Nephron progenitor cell (in vitro differentiated cells): ENCODE results near the gene RAP1B.

ENCODE experiments used
- DNase-seq: peaks from one replicate; pipeline ENCODE4 v3.0.0; 2021
- H3K27ac Mint-ChIP-seq: 2 replicates; pipeline ENCODE4 v1.8.0; 2021; ENCODE audit warnings: mild to moderate bottlenecking, moderate library complexity, mixed read lengths
- H3K27me3 Mint-ChIP-seq: 2 replicates; pipeline ENCODE4 v1.8.0; 2021; ENCODE audit warnings: mild to moderate bottlenecking, low read depth, mixed read lengths; ENCODE audit not compliant: poor library complexity
- H3K36me3 Mint-ChIP-seq: 2 replicates; pipeline ENCODE4 v1.8.0; 2021; ENCODE audit warnings: low read depth, mixed read lengths
- H3K4me1 Mint-ChIP-seq: 2 replicates; pipeline ENCODE4 v1.8.0; 2021; ENCODE audit warnings: mixed read lengths
- H3K4me3 Mint-ChIP-seq: 2 replicates; pipeline ENCODE4 v1.8.0; 2021; ENCODE audit warnings: mild to moderate bottlenecking, moderate library complexity, mixed read lengths
- H3K9me3 Mint-ChIP-seq: 2 replicates; pipeline ENCODE4 v1.8.0; 2021; ENCODE audit warnings: mild to moderate bottlenecking, moderate library complexity, mixed read lengths
- CTCF ChIP-seq: fragments of 200-600 bp; sonication (generic); IDR thresholded peaks from 2 replicates; pipeline ENCODE4 v1.5.0; 2021; ENCODE audit warnings: antibody characterized with exemption

The RAP1B gene

GRCh38 chr12:68601767-68602166 is 8.9 kb upstream of the RAP1B start:
- TF ChIP-seq CTCF, result no peak
- Mint-ChIP-seq H3K36me3 (no peaks in the 10 kb centered on the region), H3K9me3 (no peaks in the 10 kb centered on the region), H3K4me1 (no peaks in the 10 kb centered on the region), H3K27ac (no peak overlapping the region), H3K27me3 (peaks cover 2% of the 10 kb centered on the region), H3K4me3 (no peak overlapping the region)
- no peak for DNase-seq

GRCh38 chr12:68602720-68603119 is 8.0 kb upstream of the RAP1B start:
- Mint-ChIP-seq H3K9me3 (no peaks in the 10 kb centered on the region), H3K27ac (no peak overlapping the region), H3K4me1 (peaks cover 2% of the 10 kb centered on the region), H3K4me3 (no peak overlapping the region), H3K27me3 (peaks cover 4% of the 10 kb centered on the region), H3K36me3 (no peaks in the 10 kb centered on the region)
- no peak for TF ChIP-seq CTCF
- no peak for DNase-seq

- H3K27me3 Mint-ChIP-seq, result peaks cover 5% of the 10 kb centered on the region
- no peak for TF ChIP-seq CTCF
- no peak overlapping the region for H3K4me3 Mint-ChIP-seq
- H3K27ac Mint-ChIP-seq, result peak overlapping the region; percentile 62
- H3K4me1 Mint-ChIP-seq, result peaks cover 33% of the 10 kb centered on the region
- DNase-seq, result no peak
- H3K9me3 Mint-ChIP-seq, result no peaks in the 10 kb centered on the region
- peaks cover 7% of the 10 kb centered on the region for H3K36me3 Mint-ChIP-seq
Observed at GRCh38 chr12:68608191-68608590, 2.5 kb upstream of the RAP1B start.

GRCh38 chr12:68609998-68610369 is 715 bp upstream of the RAP1B start:
- no peak for DNase-seq
- Mint-ChIP-seq H3K36me3 (peaks cover 23% of the 10 kb centered on the region), H3K4me3 (peak overlapping the region; percentile 92), H3K27me3 (peaks cover 5% of the 10 kb centered on the region), H3K4me1 (peaks cover 49% of the 10 kb centered on the region), H3K27ac (peak overlapping the region; percentile 100), H3K9me3 (no peaks in the 10 kb centered on the region)
- TF ChIP-seq CTCF, result no peak

GRCh38 chr12:68611094-68611805 is 551 bp downstream of the RAP1B start:
- no peak for TF ChIP-seq CTCF
- Mint-ChIP-seq H3K4me3 (peak overlapping the region; percentile 90), H3K27me3 (peaks cover 5% of the 10 kb centered on the region), H3K27ac (peak overlapping the region; percentile 97), H3K36me3 (peaks cover 33% of the 10 kb centered on the region), H3K4me1 (peaks cover 54% of the 10 kb centered on the region), H3K9me3 (peaks cover 4% of the 10 kb centered on the region)
- DNase-seq, result peak; percentile 67

GRCh38 chr12:68611806-68612160 is 1.1 kb downstream of the RAP1B start:
- peaks cover 5% of the 10 kb centered on the region for H3K27me3 Mint-ChIP-seq
- peak overlapping the region; percentile 90 for H3K4me3 Mint-ChIP-seq
- no peak for TF ChIP-seq CTCF
- peaks cover 54% of the 10 kb centered on the region for H3K4me1 Mint-ChIP-seq
- no peak for DNase-seq
- peaks cover 4% of the 10 kb centered on the region for H3K9me3 Mint-ChIP-seq
- peak overlapping the region; percentile 97 for H3K27ac Mint-ChIP-seq
- peaks cover 33% of the 10 kb centered on the region for H3K36me3 Mint-ChIP-seq
